WTC11 (cell line): ENCODE measurements around the gene GALNTL6. TPM values are rescaled to one million over a fixed set of nuclear protein-coding genes. Genes with fewer than 3 reads are reported as not detected.

ENCODE experiments used
- ATAC-seq: fragments of 200-7000 bp; cut with Tn5 transposase; 2 replicates; pipeline ENCODE4 v1.10.0; 2021; ENCODE audit warnings: mild to moderate bottlenecking, moderate library complexity
- CTCF ChIA-PET: fragments of 300-600 bp; sonication (Branson Sonifier 250); formaldehyde crosslinking; loops from one replicate; lab custom pipeline; 2021; ENCODE audit warnings: antibody characterized with exemption; lab: Charles Lee
- POLR2A ChIA-PET: fragments of 350-600 bp; sonication (Branson Sonifier 250); formaldehyde crosslinking; loops from one replicate; lab custom pipeline; 2021; ENCODE audit warnings: antibody characterized with exemption; lab: Charles Lee
- DNase-seq: peaks from one replicate; pipeline ENCODE4 v3.0.0; 2021; ENCODE audit warnings: low spot score
- H3K27ac Mint-ChIP-seq: 2 replicates; pipeline ENCODE4 v1.8.0; 2021; ENCODE audit warnings: mixed read lengths
- H3K27me3 Mint-ChIP-seq: 2 replicates; pipeline ENCODE4 v1.8.0; 2021; ENCODE audit warnings: low read depth, mild to moderate bottlenecking, moderate library complexity, mixed read lengths
- H3K36me3 Mint-ChIP-seq: 2 replicates; pipeline ENCODE4 v1.8.0; 2021; ENCODE audit warnings: mixed read lengths
- H3K4me1 Mint-ChIP-seq: 2 replicates; pipeline ENCODE4 v1.8.0; 2022; ENCODE audit warnings: mixed read lengths
- H3K4me3 Mint-ChIP-seq: 2 replicates; pipeline ENCODE4 v1.8.0; 2021; ENCODE audit warnings: mild to moderate bottlenecking, moderate library complexity, mixed read lengths
- H3K9me3 Mint-ChIP-seq: 2 replicates; pipeline ENCODE4 v1.8.0; 2021; ENCODE audit warnings: mixed read lengths
- ATF1 ChIP-seq: sonication (generic); formaldehyde crosslinking; IDR thresholded peaks from 2 replicates; pipeline ENCODE4 v1.8.1; 2023; ENCODE audit warnings: mild to moderate bottlenecking, moderate library complexity, missing genetic modification reagents
- CREM ChIP-seq: sonication (generic); formaldehyde crosslinking; IDR thresholded peaks from 2 replicates; pipeline ENCODE4 v1.8.1; 2022; ENCODE audit warnings: mild to moderate bottlenecking, missing genetic modification reagents, moderate library complexity
- ESRRA ChIP-seq: sonication (generic); formaldehyde crosslinking; IDR thresholded peaks from 2 replicates; pipeline ENCODE4 v1.8.1; 2022; ENCODE audit warnings: mild to moderate bottlenecking, missing genetic modification reagents, borderline replicate concordance
- FOXP1 ChIP-seq: sonication (generic); formaldehyde crosslinking; IDR thresholded peaks from 2 replicates; pipeline ENCODE4 v1.8.0; 2022; ENCODE audit warnings: missing genetic modification reagents, mild to moderate bottlenecking, moderate library complexity, borderline replicate concordance
- GTF2I ChIP-seq: fragments of 250-450 bp; sonication (Bioruptor Pico); conservative IDR thresholded peaks from 2 replicates; pipeline ENCODE4 v1.4.0; 2021; ENCODE audit warnings: mild to moderate bottlenecking
- HMGA2 ChIP-seq: fragments of 250-450 bp; sonication (Bioruptor Pico); IDR thresholded peaks from 2 replicates; pipeline ENCODE4 v1.4.0; 2021; ENCODE audit warnings: mild to moderate bottlenecking, moderate library complexity
- NR1H2 ChIP-seq: sonication (generic); formaldehyde crosslinking; IDR thresholded peaks from 2 replicates; pipeline ENCODE4 v1.9.0; 2021; ENCODE audit warnings: mild to moderate bottlenecking, moderate library complexity, missing genetic modification reagents
- OVOL2 ChIP-seq: fragments of 250-450 bp; sonication (Bioruptor Pico); IDR thresholded peaks from 2 replicates; pipeline ENCODE4 v1.9.0; 2021; ENCODE audit warnings: mild to moderate bottlenecking, borderline replicate concordance
- PRRX2 ChIP-seq: fragments of 250-450 bp; sonication (Bioruptor Pico); IDR thresholded peaks from 2 replicates; pipeline ENCODE4 v1.8.0; 2021; ENCODE audit warnings: mild to moderate bottlenecking
- RORB ChIP-seq: fragments of 250-450 bp; sonication (Bioruptor Pico); IDR thresholded peaks from 2 replicates; pipeline ENCODE4 v1.9.0; 2021; ENCODE audit warnings: mild to moderate bottlenecking
- SOX15 ChIP-seq: fragments of 250-450 bp; sonication (Bioruptor Pico); IDR thresholded peaks from 2 replicates; pipeline ENCODE4 v1.9.0; 2021; ENCODE audit warnings: mild to moderate bottlenecking
- TP53 ChIP-seq: sonication (generic); formaldehyde crosslinking; IDR thresholded peaks from 2 replicates; pipeline ENCODE4 v1.8.1; 2023; ENCODE audit warnings: mild to moderate bottlenecking, missing genetic modification reagents
- ZNF138 ChIP-seq: sonication (generic); formaldehyde crosslinking; conservative IDR thresholded peaks from 2 replicates; pipeline ENCODE4 v1.8.1; 2022; ENCODE audit warnings: mild to moderate bottlenecking, moderate library complexity, missing genetic modification reagents
- ZNF232 ChIP-seq: sonication (generic); formaldehyde crosslinking; IDR thresholded peaks from 2 replicates; pipeline ENCODE4 v1.8.0; 2022; ENCODE audit warnings: mild to moderate bottlenecking, missing genetic modification reagents
- ZNF671 ChIP-seq: fragments of 250-450 bp; sonication (Bioruptor Pico); IDR thresholded peaks from 2 replicates; pipeline ENCODE4 v1.8.0; 2021; ENCODE audit warnings: mild to moderate bottlenecking
- total RNA-seq: library from RNA; stranded (reverse); gene quantifications from 3 replicates; pipeline ENCODE4 v1.2.3, GENCODE V29; 2021
- TF ChIP-seq, protein P1 (sequence below): sonication (generic); formaldehyde crosslinking; IDR thresholded peaks from 2 replicates; pipeline ENCODE4 v1.8.1; 2023; ENCODE audit warnings: mild to moderate bottlenecking, moderate library complexity, missing genetic modification reagents
- TF ChIP-seq, protein P2 (sequence below): sonication (generic); formaldehyde crosslinking; IDR thresholded peaks from 2 replicates; pipeline ENCODE4 v1.8.1; 2023; ENCODE audit warnings: mild to moderate bottlenecking, missing genetic modification reagents, moderate library complexity
- TF ChIP-seq, protein P3 (sequence below): sonication (generic); formaldehyde crosslinking; IDR thresholded peaks from 2 replicates; pipeline ENCODE4 v1.8.1; 2023; ENCODE audit warnings: mild to moderate bottlenecking, missing genetic modification reagents
- TF ChIP-seq, protein P4 (sequence below): sonication (generic); formaldehyde crosslinking; IDR thresholded peaks from 2 replicates; pipeline ENCODE4 v1.8.0; 2023; ENCODE audit warnings: mild to moderate bottlenecking, missing genetic modification reagents
- TF ChIP-seq, protein P5 (sequence below): fragments of 250-450 bp; sonication (Bioruptor Pico); conservative IDR thresholded peaks from 2 replicates; pipeline ENCODE4 v1.9.0; 2021; ENCODE audit warnings: mild to moderate bottlenecking
- TF ChIP-seq, protein P6 (sequence below): sonication (generic); formaldehyde crosslinking; IDR thresholded peaks from 2 replicates; pipeline ENCODE4 v1.8.0; 2023; ENCODE audit warnings: missing genetic modification reagents, mild to moderate bottlenecking, borderline replicate concordance

GALNTL6 gene
- total RNA-seq, 1 experiment from 2014 or later: 0.24 TPM

DNA sequence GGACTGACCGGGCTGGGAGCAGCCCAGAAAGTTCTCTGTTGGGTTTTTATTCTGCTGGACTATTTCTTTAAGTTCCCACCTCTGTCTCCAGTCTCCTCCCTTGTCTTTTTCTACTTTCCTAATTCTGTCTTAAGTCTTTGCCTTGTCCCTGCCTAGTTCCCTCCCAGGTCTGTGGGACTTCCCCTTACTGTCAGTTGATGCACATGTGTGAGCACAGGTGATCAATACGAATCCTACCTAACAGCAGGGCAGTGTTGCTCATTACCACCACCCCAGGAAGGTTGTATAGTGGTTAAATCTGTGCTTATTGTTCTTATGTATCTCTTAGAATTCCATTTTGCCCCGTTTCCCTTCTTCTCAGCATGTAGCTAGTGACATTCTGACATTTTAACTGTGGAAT is 62.1 kb downstream of the GALNTL6 start:
- Mint-ChIP-seq H3K36me3 (no peaks in the 10 kb centered on the region), H3K4me3 (no peak overlapping the region), H3K27me3 (no peaks in the 10 kb centered on the region), H3K4me1 (peaks cover 9% of the 10 kb centered on the region), H3K27ac (no peak overlapping the region; the same call in 1 of the 2 replicates)
- peak; percentile 94 for ATAC-seq
- CTCF ChIA-PET: no interaction called here
- no peak for TF ChIP-seq ZNF671 (CRISPR knock-in tag)
- TF ChIP-seq CREM (CRISPR knock-in tag): no peak
- TF ChIP-seq, all 79 proteins: peak for 0
- no peak for DNase-seq
- POLR2A ChIA-PET: no interaction called here
- H3K9me3 Mint-ChIP-seq: no peaks in the 10 kb centered on the region

DNA sequence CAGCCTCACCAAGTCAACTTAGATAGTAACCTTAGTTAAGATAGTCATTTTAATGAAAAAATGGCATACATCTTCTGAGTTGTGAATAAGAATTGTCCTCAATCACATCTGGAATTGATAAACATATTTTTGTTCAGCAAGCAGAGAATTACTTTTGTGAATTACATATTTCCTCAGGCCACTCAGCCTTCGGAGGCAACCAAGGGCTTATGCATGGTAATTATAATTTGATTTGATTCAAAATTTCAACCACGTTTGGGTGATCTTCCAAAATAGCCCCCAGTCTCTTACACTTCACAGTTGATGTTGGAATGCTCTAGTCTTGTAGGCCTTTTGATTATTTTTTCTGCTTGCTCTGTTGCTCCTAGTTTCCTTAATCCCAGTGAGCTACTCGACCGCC is 63.4 kb downstream of the GALNTL6 start:
- Mint-ChIP-seq H3K9me3 (no peaks in the 10 kb centered on the region), H3K4me3 (no peak overlapping the region), H3K36me3 (no peaks in the 10 kb centered on the region)
- DNase-seq (no peak), ATAC-seq (no peak)
- CTCF ChIA-PET: no interaction called here
- TF ChIP-seq TP53 (CRISPR knock-in tag): no peak
- no peak for TF ChIP-seq NR1H2 (CRISPR knock-in tag)
- no peak for TF ChIP-seq SOX15
- TF ChIP-seq ESRRA (CRISPR knock-in tag): no peak
- TF ChIP-seq GTF2I (CRISPR knock-in tag): no peak
- TF ChIP-seq, protein P1, sequence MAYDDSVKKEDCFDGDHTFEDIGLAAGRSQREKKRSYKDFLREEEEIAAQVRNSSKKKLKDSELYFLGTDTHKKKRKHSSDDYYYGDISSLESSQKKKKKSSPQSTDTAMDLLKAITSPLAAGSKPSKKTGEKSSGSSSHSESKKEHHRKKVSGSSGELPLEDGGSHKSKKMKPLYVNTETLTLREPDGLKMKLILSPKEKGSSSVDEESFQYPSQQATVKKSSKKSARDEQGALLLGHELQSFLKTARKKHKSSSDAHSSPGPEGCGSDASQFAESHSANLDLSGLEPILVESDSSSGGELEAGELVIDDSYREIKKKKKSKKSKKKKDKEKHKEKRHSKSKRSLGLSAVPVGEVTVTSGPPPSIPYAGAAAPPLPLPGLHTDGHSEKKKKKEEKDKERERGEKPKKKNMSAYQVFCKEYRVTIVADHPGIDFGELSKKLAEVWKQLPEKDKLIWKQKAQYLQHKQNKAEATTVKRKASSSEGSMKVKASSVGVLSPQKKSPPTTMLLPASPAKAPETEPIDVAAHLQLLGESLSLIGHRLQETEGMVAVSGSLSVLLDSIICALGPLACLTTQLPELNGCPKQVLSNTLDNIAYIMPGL (CRISPR knock-in tag): no peak
- no peak for TF ChIP-seq HMGA2 (CRISPR knock-in tag)
- no peak for TF ChIP-seq FOXP1 (CRISPR knock-in tag)
- TF ChIP-seq, protein P2, sequence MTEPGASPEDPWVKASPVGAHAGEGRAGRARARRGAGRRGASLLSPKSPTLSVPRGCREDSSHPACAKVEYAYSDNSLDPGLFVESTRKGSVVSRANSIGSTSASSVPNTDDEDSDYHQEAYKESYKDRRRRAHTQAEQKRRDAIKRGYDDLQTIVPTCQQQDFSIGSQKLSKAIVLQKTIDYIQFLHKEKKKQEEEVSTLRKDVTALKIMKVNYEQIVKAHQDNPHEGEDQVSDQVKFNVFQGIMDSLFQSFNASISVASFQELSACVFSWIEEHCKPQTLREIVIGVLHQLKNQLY: no peak
- TF ChIP-seq, protein P3, sequence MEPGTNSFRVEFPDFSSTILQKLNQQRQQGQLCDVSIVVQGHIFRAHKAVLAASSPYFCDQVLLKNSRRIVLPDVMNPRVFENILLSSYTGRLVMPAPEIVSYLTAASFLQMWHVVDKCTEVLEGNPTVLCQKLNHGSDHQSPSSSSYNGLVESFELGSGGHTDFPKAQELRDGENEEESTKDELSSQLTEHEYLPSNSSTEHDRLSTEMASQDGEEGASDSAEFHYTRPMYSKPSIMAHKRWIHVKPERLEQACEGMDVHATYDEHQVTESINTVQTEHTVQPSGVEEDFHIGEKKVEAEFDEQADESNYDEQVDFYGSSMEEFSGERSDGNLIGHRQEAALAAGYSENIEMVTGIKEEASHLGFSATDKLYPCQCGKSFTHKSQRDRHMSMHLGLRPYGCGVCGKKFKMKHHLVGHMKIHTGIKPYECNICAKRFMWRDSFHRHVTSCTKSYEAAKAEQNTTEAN (CRISPR knock-in tag): no peak
- no peak for TF ChIP-seq ZNF138 (CRISPR knock-in tag)
- TF ChIP-seq ZNF232 (CRISPR knock-in tag): no peak
- no peak for TF ChIP-seq ATF1 (CRISPR knock-in tag)
- TF ChIP-seq RORB (CRISPR knock-in tag): no peak
- no peak for TF ChIP-seq OVOL2 (CRISPR knock-in tag)
- TF ChIP-seq, all 79 proteins: peak for 0
- H3K4me1 Mint-ChIP-seq: peaks cover 12% of the 10 kb centered on the region
- no peak overlapping the region for H3K27ac Mint-ChIP-seq
- H3K27me3 Mint-ChIP-seq: no peaks in the 10 kb centered on the region
- POLR2A ChIA-PET: interaction anchor here (0.6 kb wide), 1 partner anchor 337 kb away, joined by 3 read pairs; no protein-coding TSS in a partner anchor

DNA sequence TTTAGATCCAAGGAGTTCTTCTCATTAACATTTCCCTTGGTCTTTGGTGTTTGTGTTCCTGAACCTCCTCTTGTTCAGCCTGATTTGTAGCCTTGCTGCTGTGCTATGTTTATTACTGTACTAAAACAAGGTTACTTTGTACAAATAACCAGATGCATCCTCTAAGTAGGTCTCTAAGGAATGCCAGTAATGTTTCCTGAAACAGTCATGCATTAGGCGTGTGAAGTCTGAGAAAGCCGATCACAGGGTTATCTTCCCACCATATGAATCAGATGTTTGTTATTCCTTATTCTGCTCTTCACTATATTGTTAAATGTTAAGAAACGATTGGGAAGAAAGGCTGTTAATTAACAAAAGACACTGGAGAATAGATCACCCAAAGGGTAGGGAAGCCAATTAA is 66.9 kb downstream of the GALNTL6 start:
- Mint-ChIP-seq H3K36me3 (no peaks in the 10 kb centered on the region), H3K27me3 (no peaks in the 10 kb centered on the region), H3K27ac (no peak overlapping the region), H3K4me3 (no peak overlapping the region), H3K9me3 (peaks cover 4% of the 10 kb centered on the region), H3K4me1 (peaks cover 13% of the 10 kb centered on the region)
- no peak for ATAC-seq
- POLR2A ChIA-PET: no interaction called here
- CTCF ChIA-PET: no interaction called here
- no peak for DNase-seq
- TF ChIP-seq, protein P4, sequence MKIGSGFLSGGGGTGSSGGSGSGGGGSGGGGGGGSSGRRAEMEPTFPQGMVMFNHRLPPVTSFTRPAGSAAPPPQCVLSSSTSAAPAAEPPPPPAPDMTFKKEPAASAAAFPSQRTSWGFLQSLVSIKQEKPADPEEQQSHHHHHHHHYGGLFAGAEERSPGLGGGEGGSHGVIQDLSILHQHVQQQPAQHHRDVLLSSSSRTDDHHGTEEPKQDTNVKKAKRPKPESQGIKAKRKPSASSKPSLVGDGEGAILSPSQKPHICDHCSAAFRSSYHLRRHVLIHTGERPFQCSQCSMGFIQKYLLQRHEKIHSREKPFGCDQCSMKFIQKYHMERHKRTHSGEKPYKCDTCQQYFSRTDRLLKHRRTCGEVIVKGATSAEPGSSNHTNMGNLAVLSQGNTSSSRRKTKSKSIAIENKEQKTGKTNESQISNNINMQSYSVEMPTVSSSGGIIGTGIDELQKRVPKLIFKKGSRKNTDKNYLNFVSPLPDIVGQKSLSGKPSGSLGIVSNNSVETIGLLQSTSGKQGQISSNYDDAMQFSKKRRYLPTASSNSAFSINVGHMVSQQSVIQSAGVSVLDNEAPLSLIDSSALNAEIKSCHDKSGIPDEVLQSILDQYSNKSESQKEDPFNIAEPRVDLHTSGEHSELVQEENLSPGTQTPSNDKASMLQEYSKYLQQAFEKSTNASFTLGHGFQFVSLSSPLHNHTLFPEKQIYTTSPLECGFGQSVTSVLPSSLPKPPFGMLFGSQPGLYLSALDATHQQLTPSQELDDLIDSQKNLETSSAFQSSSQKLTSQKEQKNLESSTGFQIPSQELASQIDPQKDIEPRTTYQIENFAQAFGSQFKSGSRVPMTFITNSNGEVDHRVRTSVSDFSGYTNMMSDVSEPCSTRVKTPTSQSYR (CRISPR knock-in tag): no peak
- TF ChIP-seq, protein P5, sequence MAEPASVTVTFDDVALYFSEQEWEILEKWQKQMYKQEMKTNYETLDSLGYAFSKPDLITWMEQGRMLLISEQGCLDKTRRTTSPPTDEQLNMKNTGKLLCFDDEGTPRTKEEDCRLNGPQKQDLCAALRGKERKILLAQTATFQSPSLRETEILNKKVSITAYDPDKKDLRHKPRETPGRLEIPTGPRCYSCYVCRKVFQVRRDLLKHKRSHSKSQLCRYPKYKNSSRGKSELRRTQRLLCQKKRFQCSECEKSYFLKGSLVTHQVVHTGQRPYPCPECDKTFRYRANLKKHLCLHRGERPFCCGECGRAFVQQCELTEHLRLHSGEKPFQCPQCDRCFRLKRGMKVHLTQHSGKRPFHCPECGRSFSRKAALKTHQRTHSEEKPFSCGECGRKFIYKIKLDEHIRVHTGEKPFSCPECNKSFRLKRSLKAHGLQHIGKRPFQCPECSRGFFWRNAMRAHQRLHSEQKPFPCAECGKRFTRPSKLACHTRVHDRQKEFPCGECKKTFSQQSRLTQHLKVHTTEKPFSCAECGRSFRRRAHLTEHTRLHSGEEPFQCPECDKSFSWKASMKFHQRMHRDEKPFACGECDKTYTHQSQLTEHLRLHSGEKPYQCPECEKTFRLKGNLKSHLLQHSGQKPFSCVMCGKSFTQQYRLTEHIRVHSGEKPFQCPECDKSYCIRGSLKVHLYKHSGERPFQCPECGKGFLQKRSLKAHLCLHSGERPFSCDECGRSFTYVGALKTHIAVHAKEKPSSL (CRISPR knock-in tag): no peak
- TF ChIP-seq PRRX2 (CRISPR knock-in tag): no peak
- TF ChIP-seq, protein P6, sequence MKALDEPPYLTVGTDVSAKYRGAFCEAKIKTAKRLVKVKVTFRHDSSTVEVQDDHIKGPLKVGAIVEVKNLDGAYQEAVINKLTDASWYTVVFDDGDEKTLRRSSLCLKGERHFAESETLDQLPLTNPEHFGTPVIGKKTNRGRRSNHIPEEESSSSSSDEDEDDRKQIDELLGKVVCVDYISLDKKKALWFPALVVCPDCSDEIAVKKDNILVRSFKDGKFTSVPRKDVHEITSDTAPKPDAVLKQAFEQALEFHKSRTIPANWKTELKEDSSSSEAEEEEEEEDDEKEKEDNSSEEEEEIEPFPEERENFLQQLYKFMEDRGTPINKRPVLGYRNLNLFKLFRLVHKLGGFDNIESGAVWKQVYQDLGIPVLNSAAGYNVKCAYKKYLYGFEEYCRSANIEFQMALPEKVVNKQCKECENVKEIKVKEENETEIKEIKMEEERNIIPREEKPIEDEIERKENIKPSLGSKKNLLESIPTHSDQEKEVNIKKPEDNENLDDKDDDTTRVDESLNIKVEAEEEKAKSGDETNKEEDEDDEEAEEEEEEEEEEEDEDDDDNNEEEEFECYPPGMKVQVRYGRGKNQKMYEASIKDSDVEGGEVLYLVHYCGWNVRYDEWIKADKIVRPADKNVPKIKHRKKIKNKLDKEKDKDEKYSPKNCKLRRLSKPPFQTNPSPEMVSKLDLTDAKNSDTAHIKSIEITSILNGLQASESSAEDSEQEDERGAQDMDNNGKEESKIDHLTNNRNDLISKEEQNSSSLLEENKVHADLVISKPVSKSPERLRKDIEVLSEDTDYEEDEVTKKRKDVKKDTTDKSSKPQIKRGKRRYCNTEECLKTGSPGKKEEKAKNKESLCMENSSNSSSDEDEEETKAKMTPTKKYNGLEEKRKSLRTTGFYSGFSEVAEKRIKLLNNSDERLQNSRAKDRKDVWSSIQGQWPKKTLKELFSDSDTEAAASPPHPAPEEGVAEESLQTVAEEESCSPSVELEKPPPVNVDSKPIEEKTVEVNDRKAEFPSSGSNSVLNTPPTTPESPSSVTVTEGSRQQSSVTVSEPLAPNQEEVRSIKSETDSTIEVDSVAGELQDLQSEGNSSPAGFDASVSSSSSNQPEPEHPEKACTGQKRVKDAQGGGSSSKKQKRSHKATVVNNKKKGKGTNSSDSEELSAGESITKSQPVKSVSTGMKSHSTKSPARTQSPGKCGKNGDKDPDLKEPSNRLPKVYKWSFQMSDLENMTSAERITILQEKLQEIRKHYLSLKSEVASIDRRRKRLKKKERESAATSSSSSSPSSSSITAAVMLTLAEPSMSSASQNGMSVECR (CRISPR knock-in tag): no peak
